ENCODE data around the gene STAB2. TPM values are rescaled to one million over a fixed set of nuclear protein-coding genes. Genes with fewer than 3 reads are reported as not detected.
A peak's percentile ranks its signal among the peaks of the same experiment; 100 is the strongest.

STAB2 gene
- total and polyA plus RNA-seq, 4 donors, result 3.4 to 42.6 (median 16.6) TPM

DNA sequence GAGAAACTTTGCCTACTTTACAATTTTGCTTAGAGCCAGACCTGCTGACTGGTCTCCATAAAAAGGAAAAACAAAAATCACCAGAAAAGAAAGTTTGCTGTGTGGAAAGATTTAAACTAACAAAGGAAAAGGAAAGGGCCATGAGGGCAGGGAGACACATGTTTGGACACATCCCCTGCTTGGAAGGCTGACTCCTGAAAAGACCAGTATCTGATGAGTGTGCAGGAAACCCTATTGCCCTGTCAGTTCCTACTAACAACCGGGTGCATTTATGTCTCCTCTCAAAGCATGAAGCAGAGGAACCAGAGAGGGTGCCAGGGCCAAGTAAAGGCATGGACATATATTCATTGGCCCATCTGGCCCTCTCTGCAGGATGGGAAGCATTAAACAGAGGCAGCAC is 7.0 kb upstream of the STAB2 start:
- H3K9me3 ChIP-seq (ENCODE audit: control insufficient read depth in 4 of 4, low read length in 3 of 4), result no peaks in the 10 kb centered on the region
- no peak overlapping the region for H3K27ac ChIP-seq (ENCODE audit: low read depth in 1 of 2, low read length in 2 of 2)
- WGBS, result 66% methylated on average over 1 of the region's 1 CpG
- H3K4me1 ChIP-seq (ENCODE audit: control insufficient read depth in 4 of 4, insufficient read depth in 4 of 4, low read length in 3 of 4), result peaks cover 0 to 8% (median 3%) of the 10 kb centered on the region in 4 donors
- peaks cover 0 to 3% (median under 1%) of the 10 kb centered on the region in 4 donors for H3K27me3 ChIP-seq (ENCODE audit: control insufficient read depth in 4 of 4, insufficient read depth in 4 of 4, low read length in 3 of 4)
- no peak overlapping the region for H3K9ac ChIP-seq (ENCODE audit: low read depth in 1 of 2, low read length in 2 of 2)
- no peak for TF ChIP-seq MAX (IDR thresholded peaks at IDR 0.05)
- TF ChIP-seq TAF1 (conservative IDR thresholded peaks at IDR 0.05), result no peak
- TF ChIP-seq FOXA2 (IDR thresholded peaks at IDR 0.05), result no peak
- TF ChIP-seq NR2F2 (IDR thresholded peaks at IDR 0.05), result peak; percentile 53
- no peak for TF ChIP-seq EGR1 (IDR thresholded peaks at IDR 0.05; ENCODE audit: low read depth in 2 of 2)
- no peaks in the 10 kb centered on the region for H3K36me3 ChIP-seq (ENCODE audit: control insufficient read depth in 4 of 4, insufficient read depth in 3 of 4, low read depth in 1 of 4, low read length in 3 of 4)
- H3K4me3 ChIP-seq (ENCODE audit: low read depth in 1 of 3, low read length in 3 of 3), result no peak overlapping the region
- DNase-seq (ENCODE audit: low spot score), result no peak

- WGBS, result 27% methylated on average over 1 of the region's 1 CpG
- no peak for DNase-seq (ENCODE audit: low spot score)
- Histone ChIP-seq H3K9ac (ENCODE audit: low read depth in 1 of 2, low read length in 2 of 2) (no peak overlapping the region), H3K36me3 (ENCODE audit: control insufficient read depth in 4 of 4, insufficient read depth in 3 of 4, low read depth in 1 of 4, low read length in 3 of 4) (no peaks in the 10 kb centered on the region), H3K27me3 (ENCODE audit: control insufficient read depth in 4 of 4, insufficient read depth in 4 of 4, low read length in 3 of 4) (peaks cover 0 to 3% (median under 1%) of the 10 kb centered on the region in 4 donors), H3K4me1 (ENCODE audit: control insufficient read depth in 4 of 4, insufficient read depth in 4 of 4, low read length in 3 of 4) (no peaks in the 10 kb centered on the region), H3K9me3 (ENCODE audit: control insufficient read depth in 4 of 4, low read length in 3 of 4) (no peaks in the 10 kb centered on the region), H3K27ac (ENCODE audit: low read depth in 1 of 2, low read length in 2 of 2) (no peak overlapping the region), H3K4me3 (ENCODE audit: low read depth in 1 of 3, low read length in 3 of 3) (no peak overlapping the region)
- no peak for TF ChIP-seq TAF1 (conservative IDR thresholded peaks at IDR 0.05)
- TF ChIP-seq RXRA (IDR thresholded peaks at IDR 0.05), result no peak
- TF ChIP-seq MAX (IDR thresholded peaks at IDR 0.05), result no peak
- no peak for TF ChIP-seq JUND (IDR thresholded peaks at IDR 0.05)
- TF ChIP-seq EGR1 (IDR thresholded peaks at IDR 0.05; ENCODE audit: low read depth in 2 of 2), result no peak
- TF ChIP-seq, protein P1, sequence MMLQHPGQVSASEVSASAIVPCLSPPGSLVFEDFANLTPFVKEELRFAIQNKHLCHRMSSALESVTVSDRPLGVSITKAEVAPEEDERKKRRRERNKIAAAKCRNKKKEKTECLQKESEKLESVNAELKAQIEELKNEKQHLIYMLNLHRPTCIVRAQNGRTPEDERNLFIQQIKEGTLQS (IDR thresholded peaks at IDR 0.05), result no peak
- TF ChIP-seq FOXA1 (IDR thresholded peaks at IDR 0.05), result no peak
- TF ChIP-seq GABPA (IDR thresholded peaks at IDR 0.05 in 1 of 2, conservative IDR thresholded peaks at IDR 0.05 in 1 of 2), result no peak
- no peak for TF ChIP-seq ZBTB33 (IDR thresholded peaks at IDR 0.05)
- TF ChIP-seq HNF4G (IDR thresholded peaks at IDR 0.05), result no peak
These were observed 4.1 kb upstream of the STAB2 start for GRCh38 chr12:103583008-103583407.

DNA sequence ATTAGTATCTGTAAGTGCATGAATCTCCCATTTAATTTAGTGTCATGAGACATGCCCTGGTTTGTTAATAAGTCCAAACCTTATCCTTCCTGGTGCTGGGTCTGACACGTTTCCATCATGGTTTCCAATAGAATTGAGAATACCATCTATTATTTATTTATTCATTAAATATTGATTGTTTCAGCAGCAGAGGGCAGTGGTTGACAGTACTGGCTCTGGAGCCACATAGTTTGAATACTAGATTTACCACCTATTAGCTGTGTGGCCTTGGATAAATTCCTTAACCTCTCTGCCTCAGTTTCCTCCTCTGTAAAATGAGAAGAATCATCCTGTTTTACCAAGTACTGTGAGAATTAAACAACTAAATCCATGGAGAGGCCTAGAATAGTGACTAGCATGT is 941 bp upstream of the STAB2 start:
- Histone ChIP-seq H3K27ac (ENCODE audit: low read depth in 1 of 2, low read length in 2 of 2) (no peak overlapping the region), H3K9ac (ENCODE audit: low read depth in 1 of 2, low read length in 2 of 2) (no peak overlapping the region), H3K4me1 (ENCODE audit: control insufficient read depth in 4 of 4, insufficient read depth in 4 of 4, low read length in 3 of 4) (no peaks in the 10 kb centered on the region), H3K36me3 (ENCODE audit: control insufficient read depth in 4 of 4, insufficient read depth in 3 of 4, low read depth in 1 of 4, low read length in 3 of 4) (no peaks in the 10 kb centered on the region), H3K9me3 (ENCODE audit: control insufficient read depth in 4 of 4, low read length in 3 of 4) (no peaks in the 10 kb centered on the region), H3K27me3 (ENCODE audit: control insufficient read depth in 4 of 4, insufficient read depth in 4 of 4, low read length in 3 of 4) (peaks cover 0 to 3% (median 0%) of the 10 kb centered on the region in 4 donors), H3K4me3 (ENCODE audit: low read depth in 1 of 3, low read length in 3 of 3) (no peak overlapping the region)
- no peak for TF ChIP-seq NR2F2 (IDR thresholded peaks at IDR 0.05)
- no peak for TF ChIP-seq GABPA (IDR thresholded peaks at IDR 0.05 in 1 of 2, conservative IDR thresholded peaks at IDR 0.05 in 1 of 2)
- peak; percentile 54 to 58 for TF ChIP-seq RAD21 (IDR thresholded peaks at IDR 0.05)
- TF ChIP-seq EGR1 (IDR thresholded peaks at IDR 0.05; ENCODE audit: low read depth in 2 of 2), result no peak
- DNase-seq (ENCODE audit: low spot score), result no peak
- 72% methylated on average over 1 of the region's 1 CpG for WGBS

Data from liver (tissue), 9 donors.